ENCODE results near the gene GAPT.

- TF ChIP-seq CTCF (conservative IDR thresholded peaks at IDR 0.05 in 1 of 2, IDR thresholded peaks at IDR 0.05 in 1 of 2; ENCODE audit: extremely low read depth in 1 of 2, insufficient read depth in 1 of 2, low read depth in 1 of 2, low read length in 2 of 2) (no peak), EZH2 (IDR thresholded peaks at IDR 0.05; ENCODE audit: borderline replicate concordance, low read length) (no peak)
Observed at GRCh38 chr5:58455066-58455465, 36.2 kb upstream of the GAPT start.
